Stomach (tissue), 4 donors: ENCODE measurements around the gene FAM25A.
"Not testable (repeated sequence)": the region's sequence is repeated elsewhere in the genome, so short reads cannot be mapped to it uniquely, and the experiment has no call there.

Experiments
- POLR2A ChIP-seq, 4 donors: fragments of 450-650 bp; IDR thresholded peaks; one replicate each; pipeline ENCODE4 v1.6.1; 2016; ENCODE audit warnings: antibody characterized with exemption in 4 of 4, control low read depth in 2 of 4, mild to moderate bottlenecking in 1 of 4, moderate library complexity in 1 of 4
- POLR2AphosphoS5 ChIP-seq, 3 donors: sonication (generic); formaldehyde crosslinking; IDR thresholded peaks; one replicate each; pipeline ENCODE4 v1.6.1; 2016; ENCODE audit warnings: antibody characterized with exemption in 3 of 3
- TF ChIP-seq, protein P1 (sequence below), 7 experiments: fragments of 450-650 bp in 4 of 7; fragments of 200-600 bp in 3 of 7; sonication (generic) in 3 of 7; IDR thresholded peaks; one replicate each; pipeline ENCODE4 v1.5.1; 2016 to 2019; ENCODE audit warnings: antibody characterized with exemption in 7 of 7, control low read depth in 2 of 7, mild to moderate bottlenecking in 1 of 7

DNA sequence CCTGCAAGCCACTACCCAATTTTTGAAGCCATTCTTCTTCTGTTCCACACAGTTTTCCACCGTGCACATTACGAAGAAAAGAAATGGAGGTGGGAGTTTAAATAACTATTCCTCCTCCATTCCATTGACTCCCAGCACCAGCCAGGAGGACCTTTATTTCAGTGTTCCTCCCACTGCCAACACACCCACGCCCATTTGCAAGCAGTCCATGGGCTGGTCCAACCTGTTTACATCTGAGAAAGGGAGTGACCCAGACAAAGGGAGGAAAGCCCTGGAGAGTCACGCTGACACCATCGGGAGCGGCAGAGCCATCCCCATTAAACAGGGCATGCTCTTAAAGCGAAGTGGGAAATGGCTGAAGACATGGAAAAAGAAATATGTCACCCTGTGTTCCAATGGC is 11.8 kb upstream of the FAM25A start:
- not testable (repeated sequence) for TF ChIP-seq POLR2A, POLR2AphosphoS5 (IDR thresholded peaks at IDR 0.05)
- TF ChIP-seq, protein P1, sequence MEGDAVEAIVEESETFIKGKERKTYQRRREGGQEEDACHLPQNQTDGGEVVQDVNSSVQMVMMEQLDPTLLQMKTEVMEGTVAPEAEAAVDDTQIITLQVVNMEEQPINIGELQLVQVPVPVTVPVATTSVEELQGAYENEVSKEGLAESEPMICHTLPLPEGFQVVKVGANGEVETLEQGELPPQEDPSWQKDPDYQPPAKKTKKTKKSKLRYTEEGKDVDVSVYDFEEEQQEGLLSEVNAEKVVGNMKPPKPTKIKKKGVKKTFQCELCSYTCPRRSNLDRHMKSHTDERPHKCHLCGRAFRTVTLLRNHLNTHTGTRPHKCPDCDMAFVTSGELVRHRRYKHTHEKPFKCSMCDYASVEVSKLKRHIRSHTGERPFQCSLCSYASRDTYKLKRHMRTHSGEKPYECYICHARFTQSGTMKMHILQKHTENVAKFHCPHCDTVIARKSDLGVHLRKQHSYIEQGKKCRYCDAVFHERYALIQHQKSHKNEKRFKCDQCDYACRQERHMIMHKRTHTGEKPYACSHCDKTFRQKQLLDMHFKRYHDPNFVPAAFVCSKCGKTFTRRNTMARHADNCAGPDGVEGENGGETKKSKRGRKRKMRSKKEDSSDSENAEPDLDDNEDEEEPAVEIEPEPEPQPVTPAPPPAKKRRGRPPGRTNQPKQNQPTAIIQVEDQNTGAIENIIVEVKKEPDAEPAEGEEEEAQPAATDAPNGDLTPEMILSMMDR (IDR thresholded peaks at IDR 0.05), result not testable (repeated sequence)
